Activated T-helper 17 cell treated with anti-CD3 and anti-CD28 coated beads, Interleukin-2, amount 50 U/mL, for 72 hours (primary cell): Measurements from ENCODE around the gene P3H1. TPM values are rescaled to one million over a fixed set of nuclear protein-coding genes. Genes with fewer than 3 reads are reported as not detected.

ENCODE experiments used
- ATAC-seq: fragments of 150-1000 bp; cut with Tn5 transposase; replicated peaks from 2 replicates; pipeline ENCODE4 v1.10.0; 2021; ENCODE audit warnings: mild to moderate bottlenecking, moderate library complexity
- H3K27ac Mint-ChIP-seq: one replicate; pipeline ENCODE4 v1.8.0; 2022; ENCODE audit warnings: mixed read lengths
- H3K27me3 Mint-ChIP-seq: one replicate; pipeline ENCODE4 v1.8.0; 2022; ENCODE audit warnings: mixed read lengths
- H3K36me3 Mint-ChIP-seq: one replicate; pipeline ENCODE4 v1.8.0; 2022; ENCODE audit warnings: low read depth, mild to moderate bottlenecking, mixed read lengths
- H3K4me1 Mint-ChIP-seq: one replicate; pipeline ENCODE4 v1.8.0; 2022; ENCODE audit warnings: mixed read lengths
- H3K4me3 Mint-ChIP-seq: one replicate; pipeline ENCODE4 v1.8.0; 2022; ENCODE audit warnings: mild to moderate bottlenecking, mixed read lengths
- H3K9me3 Mint-ChIP-seq: one replicate; pipeline ENCODE4 v1.8.0; 2022; ENCODE audit warnings: mixed read lengths
- total RNA-seq, 2 donors: library from RNA; stranded (reverse); gene quantifications; one replicate each; pipeline ENCODE4 v1.2.3, GENCODE V29; 2022

P3H1 gene
- total RNA-seq, 2 donors from 2014 or later: 24.5 to 33.4 TPM

- no peak for ATAC-seq
- no peak overlapping the region for H3K4me3 Mint-ChIP-seq
- no peaks in the 10 kb centered on the region for H3K27me3 Mint-ChIP-seq
- H3K27ac Mint-ChIP-seq: no peak overlapping the region
- peaks cover 98% of the 10 kb centered on the region for H3K36me3 Mint-ChIP-seq
- H3K4me1 Mint-ChIP-seq: peaks cover 8% of the 10 kb centered on the region
- no peaks in the 10 kb centered on the region for H3K9me3 Mint-ChIP-seq
These were observed 62.9 kb downstream of the P3H1 start for GRCh38 chr1:42703888-42704464.

GRCh38 chr1:42700006-42700405, 66.8 kb downstream of the P3H1 start:
- Mint-ChIP-seq H3K27ac (peak overlapping the region; percentile 14), H3K9me3 (no peaks in the 10 kb centered on the region), H3K4me1 (peaks cover 17% of the 10 kb centered on the region), H3K36me3 (peaks cover 100% of the 10 kb centered on the region), H3K4me3 (no peak overlapping the region), H3K27me3 (no peaks in the 10 kb centered on the region)
- ATAC-seq: no peak

GRCh38 chr1:42698081-42698813, 68.6 kb downstream of the P3H1 start:
- ATAC-seq: no peak
- Mint-ChIP-seq H3K4me3 (no peak overlapping the region), H3K36me3 (peaks cover 100% of the 10 kb centered on the region), H3K9me3 (no peaks in the 10 kb centered on the region), H3K4me1 (peaks cover 22% of the 10 kb centered on the region), H3K27me3 (no peaks in the 10 kb centered on the region), H3K27ac (peak overlapping the region; percentile 14)

Other genes with a start within 250 kb of the P3H1 start
- gene PPIH, start 108.6 kb downstream of the P3H1 start, total RNA-seq: 100 to 1,000 TPM in 1 of 2 donors, 10 to 100 TPM in 1; 58.3 to 101 TPM
- 100 to 1,000 TPM; 501 to 981 TPM for gene YBX1, start 84.6 kb downstream of the P3H1 start, total RNA-seq
- gene CLDN19, start 26.8 kb downstream of the P3H1 start, total RNA-seq: not detected
- 10 to 100 TPM in 1 of 2 donors, 1 to 10 TPM in 1; 6.5 to 10.7 TPM for gene C1orf50, start 221 bp upstream of the P3H1 start, total RNA-seq
- 1 to 10 TPM in 1 of 2 donors, under 1 TPM in 1; 0.15 to 2.8 TPM for gene TMEM269, start 18.0 kb upstream of the P3H1 start, total RNA-seq
- 1 to 10 TPM; 3.7 to 4.8 TPM for gene ERMAP, start 50.1 kb upstream of the P3H1 start, total RNA-seq
- 10 to 100 TPM; 21.8 to 22.2 TPM for gene SVBP, start 50.4 kb upstream of the P3H1 start, total RNA-seq
- 1 to 10 TPM; 7.3 to 9.0 TPM for gene ZNF691, start 79.6 kb upstream of the P3H1 start, total RNA-seq
- gene SLC2A1, start 191.8 kb upstream of the P3H1 start, total RNA-seq: 100 to 1,000 TPM; 217 to 280 TPM